ENCODE measurements around the gene APH1B.

Gene APH1B

DNA sequence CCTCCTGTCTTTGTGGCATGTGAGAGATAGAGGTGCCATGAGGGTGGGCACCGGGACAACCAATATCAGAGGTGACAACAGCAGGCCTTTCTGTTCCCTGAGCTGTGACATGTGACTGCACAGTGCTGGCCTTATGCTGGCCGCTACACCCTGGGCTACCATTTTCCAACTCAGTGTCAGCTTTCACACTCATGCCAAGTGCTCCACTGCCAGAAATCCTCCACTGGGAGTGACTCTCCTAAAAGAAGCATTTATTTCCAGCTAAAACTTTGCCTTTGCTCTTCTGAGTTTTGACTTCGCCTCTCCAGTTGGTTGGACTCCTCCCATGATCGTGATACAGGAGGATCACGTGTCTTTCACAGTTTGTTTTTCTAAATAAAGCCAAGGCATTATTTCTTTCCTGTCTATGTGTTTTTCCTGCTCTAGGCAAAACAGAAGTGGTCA is 72.8 kb downstream of the APH1B start:
- in situ Hi-C loops (cut with HindIII; ENCODE audit: low sequenced_read_pairs) = no loop called here
- TF ChIP-seq, protein P1, sequence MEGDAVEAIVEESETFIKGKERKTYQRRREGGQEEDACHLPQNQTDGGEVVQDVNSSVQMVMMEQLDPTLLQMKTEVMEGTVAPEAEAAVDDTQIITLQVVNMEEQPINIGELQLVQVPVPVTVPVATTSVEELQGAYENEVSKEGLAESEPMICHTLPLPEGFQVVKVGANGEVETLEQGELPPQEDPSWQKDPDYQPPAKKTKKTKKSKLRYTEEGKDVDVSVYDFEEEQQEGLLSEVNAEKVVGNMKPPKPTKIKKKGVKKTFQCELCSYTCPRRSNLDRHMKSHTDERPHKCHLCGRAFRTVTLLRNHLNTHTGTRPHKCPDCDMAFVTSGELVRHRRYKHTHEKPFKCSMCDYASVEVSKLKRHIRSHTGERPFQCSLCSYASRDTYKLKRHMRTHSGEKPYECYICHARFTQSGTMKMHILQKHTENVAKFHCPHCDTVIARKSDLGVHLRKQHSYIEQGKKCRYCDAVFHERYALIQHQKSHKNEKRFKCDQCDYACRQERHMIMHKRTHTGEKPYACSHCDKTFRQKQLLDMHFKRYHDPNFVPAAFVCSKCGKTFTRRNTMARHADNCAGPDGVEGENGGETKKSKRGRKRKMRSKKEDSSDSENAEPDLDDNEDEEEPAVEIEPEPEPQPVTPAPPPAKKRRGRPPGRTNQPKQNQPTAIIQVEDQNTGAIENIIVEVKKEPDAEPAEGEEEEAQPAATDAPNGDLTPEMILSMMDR (IDR thresholded peaks at IDR 0.05; ENCODE audit: low read depth, low read length) = no peak
- no peak for DNase-seq (ENCODE audit: low read depth, low spot score)
- H3K4me3 ChIP-seq (ENCODE audit: low read depth, low read length) = no peak overlapping the region

DNA sequence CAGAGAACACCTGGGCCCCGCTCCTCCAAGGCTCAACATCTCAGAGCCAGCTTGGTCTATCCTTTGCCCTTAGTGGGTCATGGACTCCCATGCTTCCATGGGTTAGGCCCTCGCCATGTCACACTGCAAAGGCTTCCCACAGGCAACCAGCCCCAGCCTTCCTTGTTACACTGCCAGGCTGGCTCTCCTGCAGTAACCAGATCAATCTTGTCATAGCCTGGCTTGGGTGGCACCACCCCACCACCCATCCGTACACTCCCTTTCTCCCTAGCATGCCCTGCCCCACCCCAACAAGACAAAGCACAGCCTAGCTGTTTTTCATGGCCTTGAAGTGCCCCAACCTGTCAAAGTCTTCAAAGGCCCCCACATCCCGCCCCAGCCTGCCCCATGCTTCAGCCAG is 73.8 kb downstream of the APH1B start:
- TF ChIP-seq, protein P1 (IDR thresholded peaks at IDR 0.05; ENCODE audit: low read depth, low read length) = no peak
- no peak overlapping the region for H3K4me3 ChIP-seq (ENCODE audit: low read depth, low read length)
- DNase-seq (ENCODE audit: low read depth, low spot score) = no peak
- in situ Hi-C loops (cut with HindIII; ENCODE audit: low sequenced_read_pairs) = no loop called here

DNA sequence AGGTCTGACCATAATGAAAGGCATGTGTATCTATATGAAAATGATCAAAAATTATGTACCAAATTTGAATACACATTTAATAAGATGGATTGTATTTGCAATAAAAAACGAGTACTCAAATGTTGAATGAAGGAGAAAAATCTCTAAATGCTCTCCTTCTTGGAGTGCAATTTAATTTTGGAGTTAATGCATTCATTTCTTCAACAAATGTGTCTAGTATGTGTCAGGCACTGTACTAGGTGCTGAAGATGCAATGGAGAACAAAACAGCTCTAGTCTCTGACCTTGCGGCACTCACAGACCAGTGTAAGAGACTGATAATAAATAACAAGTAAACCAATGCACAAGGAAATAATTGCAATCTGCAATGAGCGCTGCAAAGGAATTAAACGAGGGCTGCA is 75.4 kb downstream of the APH1B start:
- TF ChIP-seq, protein P1 (IDR thresholded peaks at IDR 0.05; ENCODE audit: low read depth, low read length) = no peak
- in situ Hi-C loops (cut with HindIII; ENCODE audit: low sequenced_read_pairs) = no loop called here
- no peak for DNase-seq (ENCODE audit: low read depth, low spot score)
- no peak overlapping the region for H3K4me3 ChIP-seq (ENCODE audit: low read depth, low read length)

DNA sequence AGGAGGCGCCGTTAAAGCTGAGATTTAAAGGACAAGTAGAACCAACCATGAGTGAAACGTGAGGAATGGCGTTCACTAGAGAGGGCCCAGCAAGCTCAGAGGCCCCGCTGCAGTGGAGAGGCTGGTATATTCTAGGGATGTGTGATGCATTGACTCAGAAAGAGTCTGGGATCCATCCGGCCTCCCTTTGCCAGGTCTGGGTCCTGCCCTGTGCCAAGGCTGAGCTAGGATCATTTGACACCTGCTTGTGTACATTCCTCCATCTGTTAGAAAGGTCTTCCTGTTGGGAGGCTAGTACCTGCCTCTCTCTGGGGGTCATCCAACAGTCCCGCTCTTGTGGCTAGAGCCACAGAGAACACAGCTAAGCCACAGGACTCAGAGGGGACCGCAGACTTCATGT is 75.9 kb downstream of the APH1B start:
- in situ Hi-C loops (cut with HindIII; ENCODE audit: low sequenced_read_pairs) = no loop called here
- H3K4me3 ChIP-seq (ENCODE audit: low read depth, low read length) = no peak overlapping the region
- TF ChIP-seq, protein P1 (IDR thresholded peaks at IDR 0.05; ENCODE audit: low read depth, low read length) = no peak
- no peak for DNase-seq (ENCODE audit: low read depth, low spot score)

DNA sequence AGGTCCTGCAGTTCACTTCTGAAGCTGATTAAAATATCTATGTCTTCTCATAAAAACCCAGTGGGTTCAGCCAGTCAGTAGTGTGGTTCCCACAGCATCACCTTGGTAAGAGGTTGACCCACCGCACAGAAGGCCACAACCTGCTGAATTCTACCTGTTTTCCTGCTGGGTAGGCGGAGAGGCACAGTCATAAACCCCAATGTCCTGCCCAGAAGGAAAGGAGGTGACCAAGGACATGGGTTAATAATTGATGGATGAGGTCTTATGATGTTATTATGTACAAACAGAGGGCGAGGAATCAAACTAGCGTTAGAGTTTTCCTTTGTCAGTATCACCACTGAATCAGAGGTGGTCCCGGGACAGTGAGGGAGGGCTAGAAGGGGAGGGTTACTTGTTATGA is 76.5 kb downstream of the APH1B start:
- in situ Hi-C loops (cut with HindIII; ENCODE audit: low sequenced_read_pairs) = no loop called here
- no peak for DNase-seq (ENCODE audit: low read depth, low spot score)

DNA sequence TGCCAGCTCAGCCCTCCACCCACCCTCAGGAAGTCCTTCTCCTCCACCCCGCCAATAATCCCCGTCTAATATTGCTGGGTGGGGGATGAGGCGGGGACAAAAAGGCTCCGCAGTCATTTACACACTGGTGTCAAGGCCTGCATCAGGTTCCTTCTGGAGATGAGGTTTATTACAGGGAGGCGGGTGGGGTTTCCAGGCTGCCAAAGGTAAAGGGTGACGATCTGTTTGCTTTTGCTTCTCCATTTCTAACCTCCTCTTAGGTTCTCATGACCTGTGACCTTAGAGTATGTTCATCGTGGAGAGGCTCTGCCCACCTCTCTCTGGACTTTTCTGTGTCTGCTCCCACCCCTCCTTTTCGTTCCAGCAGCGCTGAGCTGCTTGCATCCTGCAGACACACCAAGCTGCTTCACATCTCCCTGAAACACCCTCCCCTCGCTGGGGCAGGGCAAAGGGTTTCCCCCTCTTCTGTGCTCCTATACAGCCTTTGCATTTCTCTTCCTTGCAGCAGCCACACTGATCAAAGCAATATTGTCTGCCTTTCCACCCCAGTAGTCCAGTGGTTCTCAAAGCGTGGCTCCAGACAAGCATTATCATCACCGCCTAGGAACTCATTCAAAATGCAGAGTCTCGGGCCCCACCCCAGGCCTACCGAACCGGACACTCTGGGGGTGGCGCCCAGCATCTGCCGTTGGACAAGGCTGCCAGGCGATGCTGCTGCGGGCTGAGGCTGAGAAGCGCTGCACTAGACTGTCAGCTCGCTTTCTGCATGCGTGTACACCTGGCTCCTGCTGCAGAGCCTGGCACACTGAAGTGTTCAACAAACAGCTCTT is 77.6 kb downstream of the APH1B start:
- no peak for DNase-seq (ENCODE audit: low read depth, low spot score)
- H3K4me3 ChIP-seq (ENCODE audit: low read depth, low read length) = no peak overlapping the region
- TF ChIP-seq, protein P1 (IDR thresholded peaks at IDR 0.05; ENCODE audit: low read depth, low read length) = no peak
- in situ Hi-C loops (cut with HindIII; ENCODE audit: low sequenced_read_pairs) = no loop called here

More for the DNA sequence above, 76.5 kb downstream of the APH1B start:
- TF ChIP-seq, protein P1 (IDR thresholded peaks at IDR 0.05; ENCODE audit: low read depth, low read length) = no peak
- no peak overlapping the region for H3K4me3 ChIP-seq (ENCODE audit: low read depth, low read length)
